Activated CD4-positive, alpha-beta memory T cell treated with anti-CD3 and anti-CD28 coated beads for 36 hours (primary cell): ENCODE results near the gene COG4. TPM values are rescaled to one million over a fixed set of nuclear protein-coding genes. Genes with fewer than 3 reads are reported as not detected.

ENCODE experiments used
- CTCF ChIA-PET: fragments of 350-600 bp; sonication (Branson Sonifier 250); formaldehyde crosslinking; loops from one replicate; lab custom pipeline; 2021; ENCODE audit warnings: antibody characterized with exemption, inconsistent platforms; lab: Charles Lee
- POLR2A ChIA-PET: fragments of 350-600 bp; sonication (Branson Sonifier 250); formaldehyde crosslinking; loops from one replicate; lab custom pipeline; 2021; ENCODE audit warnings: antibody characterized with exemption; lab: Charles Lee
- DNase-seq: peaks from one replicate; pipeline ENCODE4 v3.0.0-alpha.2; 2020
- H3K27ac Mint-ChIP-seq: one replicate; pipeline ENCODE4 v1.8.0; 2021; ENCODE audit warnings: mixed read lengths
- H3K27me3 Mint-ChIP-seq: one replicate; pipeline ENCODE4 v1.8.0; 2021; ENCODE audit warnings: mixed read lengths
- H3K36me3 Mint-ChIP-seq: one replicate; pipeline ENCODE4 v1.8.0; 2021; ENCODE audit warnings: mixed read lengths
- H3K4me1 Mint-ChIP-seq: one replicate; pipeline ENCODE4 v1.8.0; 2021; ENCODE audit warnings: low read depth, mixed read lengths
- H3K4me3 Mint-ChIP-seq: one replicate; pipeline ENCODE4 v1.8.0; 2021; ENCODE audit warnings: mild to moderate bottlenecking, mixed read lengths
- H3K9me3 Mint-ChIP-seq: one replicate; pipeline ENCODE4 v1.8.0; 2021; ENCODE audit warnings: mixed read lengths
- intact Hi-C: fragments of 100-400 bp; cut with micrococcal nuclease; formaldehyde crosslinking; loops from one replicate; pipeline ENCODE4 v1.15.1; 2023
- total RNA-seq, 2 experiments: library from RNA; stranded (reverse); gene quantifications; one replicate each; pipeline ENCODE4 v1.2.3, GENCODE V29; 2021

The COG4 gene
- total RNA-seq, 2 experiments from 2014 or later: 35.9 to 40.2 TPM

GRCh38 chr16:70495425-70496182 lies 27.8 kb downstream of the COG4 start:
- no peak overlapping the region for H3K4me3 Mint-ChIP-seq
- DNase-seq: no peak
- intact Hi-C loops: loop anchor here (1.0 to 10.0 kb wide), 2 partner anchors 19 to 149 kb away; partner anchors contain the start of gene IL34
- H3K27me3 Mint-ChIP-seq: no peaks in the 10 kb centered on the region
- H3K36me3 Mint-ChIP-seq: peaks cover 24% of the 10 kb centered on the region
- ChIA-PET POLR2A (interaction anchor here (1.1 to 2.5 kb wide), 3 partner anchors 19 to 114 kb away, joined by 3 to 12 read pairs (median 8); no protein-coding TSS in a partner anchor), CTCF (interaction anchor here (0.6 to 1.7 kb wide), 5 partner anchors 10 to 101 kb away, joined by 3 to 6 read pairs (median 3); no protein-coding TSS in a partner anchor)
- H3K4me1 Mint-ChIP-seq: peaks cover 26% of the 10 kb centered on the region
- no peaks in the 10 kb centered on the region for H3K9me3 Mint-ChIP-seq
- no peak overlapping the region for H3K27ac Mint-ChIP-seq

- intact Hi-C loops: loop anchor here (10.0 kb wide), 1 partner anchor 150 kb away; the partner anchor contains the start of gene IL34
- Mint-ChIP-seq H3K4me1 (peaks cover 26% of the 10 kb centered on the region), H3K27me3 (no peaks in the 10 kb centered on the region), H3K27ac (peak overlapping the region; percentile 0), H3K9me3 (no peaks in the 10 kb centered on the region), H3K36me3 (peaks cover 24% of the 10 kb centered on the region), H3K4me3 (no peak overlapping the region)
- POLR2A ChIA-PET: interaction anchor here (0.6 to 2.5 kb wide), 4 partner anchors 18 to 113 kb away, joined by 3 to 12 read pairs (median 6); no protein-coding TSS in a partner anchor
- CTCF ChIA-PET: interaction anchor here (1.0 to 1.1 kb wide), 2 partner anchors 14 to 100 kb away, joined by 3 to 4 read pairs; no protein-coding TSS in a partner anchor
- DNase-seq: no peak
These were observed 28.6 kb downstream of the COG4 start for GRCh38 chr16:70494777-70495176.

GRCh38 chr16:70494202-70494770 lies 29.1 kb downstream of the COG4 start:
- Mint-ChIP-seq H3K27me3 (no peaks in the 10 kb centered on the region), H3K4me1 (peaks cover 26% of the 10 kb centered on the region), H3K36me3 (peaks cover 24% of the 10 kb centered on the region), H3K27ac (peak overlapping the region; percentile 0), H3K9me3 (no peaks in the 10 kb centered on the region), H3K4me3 (no peak overlapping the region)
- no peak for DNase-seq
- intact Hi-C loops: loop anchor here (10.0 kb wide), 1 partner anchor 151 kb away; the partner anchor contains the start of gene IL34
- ChIA-PET POLR2A (interaction anchor here (0.6 to 2.0 kb wide), 3 partner anchors 27 to 113 kb away, joined by 3 to 8 read pairs (median 3); no protein-coding TSS in a partner anchor), CTCF (interaction anchor here (1.0 to 1.1 kb wide), 2 partner anchors 15 to 100 kb away, joined by 3 to 4 read pairs; no protein-coding TSS in a partner anchor)

- DNase-seq: peak; percentile 25
- peaks cover 24% of the 10 kb centered on the region for H3K36me3 Mint-ChIP-seq
- peaks cover 26% of the 10 kb centered on the region for H3K4me1 Mint-ChIP-seq
- ChIA-PET CTCF (interaction anchor here (1.0 to 1.1 kb wide), 2 partner anchors 15 to 99 kb away, joined by 3 to 4 read pairs; no protein-coding TSS in a partner anchor), POLR2A (interaction anchor here (0.6 to 2.0 kb wide), 2 partner anchors 31 to 81 kb away, joined by 3 to 8 read pairs; no protein-coding TSS in a partner anchor)
- H3K27me3 Mint-ChIP-seq: no peaks in the 10 kb centered on the region
- H3K9me3 Mint-ChIP-seq: no peaks in the 10 kb centered on the region
- no peak overlapping the region for H3K4me3 Mint-ChIP-seq
- no peak overlapping the region for H3K27ac Mint-ChIP-seq
- intact Hi-C loops: loop anchor here (10.0 kb wide), 1 partner anchor 151 kb away; the partner anchor contains the start of gene IL34
These were observed 29.6 kb downstream of the COG4 start for GRCh38 chr16:70493802-70494201.

GRCh38 chr16:70490261-70490660 lies 33.1 kb downstream of the COG4 start:
- ChIA-PET POLR2A (no interaction called here), CTCF (no interaction called here)
- Mint-ChIP-seq H3K27me3 (no peaks in the 10 kb centered on the region), H3K9me3 (no peaks in the 10 kb centered on the region), H3K36me3 (peaks cover 14% of the 10 kb centered on the region), H3K4me3 (no peak overlapping the region), H3K4me1 (peaks cover 16% of the 10 kb centered on the region), H3K27ac (no peak overlapping the region)
- intact Hi-C loops: loop anchor here (10.0 kb wide), 1 partner anchor 155 kb away; the partner anchor contains the start of gene IL34
- DNase-seq: no peak

GRCh38 chr16:70484867-70485266 lies 38.5 kb downstream of the COG4 start:
- peaks cover 2% of the 10 kb centered on the region for H3K36me3 Mint-ChIP-seq
- H3K4me1 Mint-ChIP-seq: no peaks in the 10 kb centered on the region
- ChIA-PET CTCF (no interaction called here), POLR2A (interaction anchor here (0.6 kb wide), 1 partner anchor 215 kb away, joined by 3 read pairs; no protein-coding TSS in a partner anchor)
- H3K27ac Mint-ChIP-seq: no peak overlapping the region
- no peak overlapping the region for H3K4me3 Mint-ChIP-seq
- H3K9me3 Mint-ChIP-seq: no peaks in the 10 kb centered on the region
- intact Hi-C loops: no loop called here
- H3K27me3 Mint-ChIP-seq: no peaks in the 10 kb centered on the region
- DNase-seq: no peak

- peaks cover 3% of the 10 kb centered on the region for H3K4me1 Mint-ChIP-seq
- ChIA-PET POLR2A (no interaction called here), CTCF (interaction anchor here (1.3 kb wide), 1 partner anchor 14 kb away, joined by 4 read pairs; no protein-coding TSS in a partner anchor)
- no peak overlapping the region for H3K27ac Mint-ChIP-seq
- no peaks in the 10 kb centered on the region for H3K9me3 Mint-ChIP-seq
- no peaks in the 10 kb centered on the region for H3K27me3 Mint-ChIP-seq
- no peak overlapping the region for H3K4me3 Mint-ChIP-seq
- no peak for DNase-seq
- intact Hi-C loops: no loop called here
- peaks cover 2% of the 10 kb centered on the region for H3K36me3 Mint-ChIP-seq
These were observed 39.9 kb downstream of the COG4 start for GRCh38 chr16:70483426-70483825.

- intact Hi-C loops: no loop called here
- no peaks in the 10 kb centered on the region for H3K9me3 Mint-ChIP-seq
- no peaks in the 10 kb centered on the region for H3K27me3 Mint-ChIP-seq
- POLR2A ChIA-PET: no interaction called here
- peaks cover 2% of the 10 kb centered on the region for H3K36me3 Mint-ChIP-seq
- peaks cover 9% of the 10 kb centered on the region for H3K4me1 Mint-ChIP-seq
- no peak overlapping the region for H3K4me3 Mint-ChIP-seq
- CTCF ChIA-PET: interaction anchor here (1.3 kb wide), 1 partner anchor 14 kb away, joined by 4 read pairs; no protein-coding TSS in a partner anchor
- DNase-seq: no peak
- H3K27ac Mint-ChIP-seq: no peak overlapping the region
These were observed 40.7 kb downstream of the COG4 start for GRCh38 chr16:70482624-70483023.

GRCh38 chr16:70481929-70482536 lies 41.3 kb downstream of the COG4 start:
- ChIA-PET POLR2A (no interaction called here), CTCF (no interaction called here)
- DNase-seq: no peak
- Mint-ChIP-seq H3K9me3 (no peaks in the 10 kb centered on the region), H3K36me3 (peaks cover 2% of the 10 kb centered on the region), H3K4me1 (peaks cover 13% of the 10 kb centered on the region), H3K27ac (no peak overlapping the region), H3K4me3 (no peak overlapping the region), H3K27me3 (no peaks in the 10 kb centered on the region)
- intact Hi-C loops: no loop called here

GRCh38 chr16:70480127-70481105 lies 42.9 kb downstream of the COG4 start:
- no peak for DNase-seq
- no peaks in the 10 kb centered on the region for H3K27me3 Mint-ChIP-seq
- intact Hi-C loops: no loop called here
- H3K9me3 Mint-ChIP-seq: no peaks in the 10 kb centered on the region
- H3K36me3 Mint-ChIP-seq: peaks cover 2% of the 10 kb centered on the region
- ChIA-PET POLR2A (no interaction called here), CTCF (no interaction called here)
- no peak overlapping the region for H3K4me3 Mint-ChIP-seq
- H3K27ac Mint-ChIP-seq: no peak overlapping the region
- H3K4me1 Mint-ChIP-seq: peaks cover 25% of the 10 kb centered on the region
